GM12878 (cell line): ENCODE data around the gene RELT. TPM values are rescaled to one million over a fixed set of nuclear protein-coding genes. Genes with fewer than 3 reads are reported as not detected.

Experiments
- BHLHE40 ChIP-seq, 2 experiments: fragments of 450-650 bp in 1 of 2; IDR thresholded peaks; 2 replicates each; pipeline ENCODE4 v1.6.1; 2011 to 2017; ENCODE audit warnings: low read depth in 2 of 2, borderline replicate concordance in 1 of 2, improper control_type of control experiment in 1 of 2, low read length in 1 of 2, mild to moderate bottlenecking in 1 of 2
- CHD1 ChIP-seq: IDR thresholded peaks from 2 replicates; pipeline ENCODE4 v1.6.1; 2012; ENCODE audit warnings: low read depth, low read length, improper control_type of control experiment
- CREM ChIP-seq: IDR thresholded peaks from 2 replicates; pipeline ENCODE4 v1.6.1; 2014; ENCODE audit warnings: antibody characterized with exemption, low read depth
- CTCF ChIP-seq, 3 experiments: IDR thresholded peaks in 2 of 3; conservative IDR thresholded peaks in 1 of 3; 2 replicates each; pipeline ENCODE4 v1.5.1; 2011; ENCODE audit warnings: low read depth in 3 of 3, low read length in 3 of 3, mild to moderate bottlenecking in 3 of 3, control low read depth in 2 of 3, moderate library complexity in 2 of 3, inconsistent platforms in 1 of 3, mixed read lengths in 1 of 3; ENCODE audit not compliant: control insufficient read depth in 2 of 3, insufficient read depth in 1 of 3; ENCODE audit errors: extremely low read depth in 1 of 3
- EGR1 ChIP-seq, 2 experiments: IDR thresholded peaks; 1 replicate in 1 of 2; 2 replicates in 1 of 2; pipeline ENCODE4 v1.6.1; 2011 to 2012; ENCODE audit warnings: low read depth in 2 of 2, low read length in 2 of 2, borderline replicate concordance in 1 of 2, mild to moderate bottlenecking in 1 of 2, moderate library complexity in 1 of 2
- ELK1 ChIP-seq: IDR thresholded peaks from 2 replicates; pipeline ENCODE4 v1.6.1; 2012; ENCODE audit warnings: low read depth, low read length, improper control_type of control experiment
- FOXM1 ChIP-seq: IDR thresholded peaks from 2 replicates; pipeline ENCODE4 v1.6.1; 2012; ENCODE audit warnings: low read depth, mild to moderate bottlenecking, inconsistent platforms, low read length, moderate library complexity
- IKZF1 ChIP-seq: fragments of 450-650 bp; conservative IDR thresholded peaks from 2 replicates; pipeline ENCODE4 v1.6.1; 2017; ENCODE audit warnings: antibody characterized with exemption, mild to moderate bottlenecking
- JUND ChIP-seq: IDR thresholded peaks from 2 replicates; pipeline ENCODE4 v1.6.1; 2012; ENCODE audit warnings: low read depth, mild to moderate bottlenecking, low read length, improper control_type of control experiment, moderate library complexity
- LARP7 ChIP-seq: fragments of 450-650 bp; IDR thresholded peaks from 2 replicates; pipeline ENCODE4 v1.6.1; 2017; ENCODE audit warnings: mild to moderate bottlenecking
- MXI1 ChIP-seq: fragments of 150-350 bp; IDR thresholded peaks from 2 replicates; pipeline ENCODE4 v1.6.1; 2011; ENCODE audit warnings: low read depth, mild to moderate bottlenecking, inconsistent platforms, low read length, improper control_type of control experiment
- MYB ChIP-seq: fragments of 150-350 bp; IDR thresholded peaks from 2 replicates; pipeline ENCODE4 v1.6.1; 2014; ENCODE audit warnings: mild to moderate bottlenecking, low read depth, low read length, borderline replicate concordance
- NR2C1 ChIP-seq: fragments of 450-650 bp; IDR thresholded peaks from 2 replicates; pipeline ENCODE4 v1.6.1; 2017; ENCODE audit warnings: antibody characterized with exemption, mild to moderate bottlenecking, moderate library complexity
- NRF1 ChIP-seq: conservative IDR thresholded peaks from 2 replicates; pipeline ENCODE4 v1.6.1; 2011; ENCODE audit warnings: mild to moderate bottlenecking, low read depth, low read length, improper control_type of control experiment
- POLR2AphosphoS2 ChIP-seq: IDR thresholded peaks from 2 replicates; pipeline ENCODE4 v1.6.1; 2011; ENCODE audit warnings: low read depth, mild to moderate bottlenecking, low read length, improper control_type of control experiment, moderate library complexity
- RAD21 ChIP-seq: IDR thresholded peaks from 2 replicates; pipeline ENCODE4 v1.6.1; 2011; ENCODE audit warnings: mild to moderate bottlenecking, low read depth, low read length, moderate library complexity; ENCODE audit not compliant: insufficient read depth
- RAD51 ChIP-seq: fragments of 450-650 bp; IDR thresholded peaks from 2 replicates; pipeline ENCODE4 v1.6.1; 2016; ENCODE audit warnings: moderate library complexity, mild to moderate bottlenecking, inconsistent platforms
- RB1 ChIP-seq: fragments of 450-650 bp; formaldehyde crosslinking; IDR thresholded peaks from 2 replicates; pipeline ENCODE4 v1.6.1; 2017; ENCODE audit warnings: mild to moderate bottlenecking, borderline replicate concordance
- SP1 ChIP-seq: IDR thresholded peaks from one replicate; pipeline ENCODE4 v1.6.1; 2011; ENCODE audit warnings: low read depth, low read length
- ZNF217 ChIP-seq: fragments of 450-650 bp; IDR thresholded peaks from 2 replicates; pipeline ENCODE4 v1.6.1; 2017; ENCODE audit warnings: antibody characterized with exemption, mild to moderate bottlenecking
- polyA plus RNA-seq, 11 experiments: library from polyadenylated mRNA; depleted of rRNA in 4 of 11; unstranded in 6 of 11; stranded (reverse) in 5 of 11; fragments of >200 nt; fragmentation: Nextera tagmentation in 4 of 11; fragmentation: Illumina TruSeq in 1 of 11; extraction: Ambion mirVana in 4 of 11; extraction: Trizol in 1 of 11; gene quantifications; 1 replicate in 1 of 11; 2 replicates in 10 of 11; pipeline versions ENCODE4 v1.2.1 to v1.2.3, GENCODE V29; 2011 to 2016; ENCODE audit warnings: inconsistent platforms in 2 of 11, missing spikeins in 2 of 11, low read depth in 1 of 11
- total RNA-seq, 4 experiments: library from RNA; depleted of rRNA in 3 of 4; stranded (reverse); fragments of >200 nt in 3 of 4; fragmentation: Illumina TruSeq in 1 of 4; extraction: Trizol in 1 of 4; gene quantifications; 2 replicates each; pipeline versions ENCODE4 v1.2.1 to v1.2.3, GENCODE V29; 2013 to 2021
- TF ChIP-seq, protein P1 (sequence below): IDR thresholded peaks from 2 replicates; pipeline ENCODE4 v1.6.1; 2012; ENCODE audit warnings: mild to moderate bottlenecking, low read depth, low read length
- TF ChIP-seq, protein P2 (sequence below): fragments of 450-650 bp; IDR thresholded peaks from 2 replicates; pipeline ENCODE4 v1.6.1; 2014; ENCODE audit warnings: mild to moderate bottlenecking

The RELT gene
- total and polyA plus RNA-seq, 10 of the 15 experiments (the other 5 are each of a cell fraction or from before 2014, with no cell fraction given): 1.2 to 28.5 (median 10.8) TPM

DNA sequence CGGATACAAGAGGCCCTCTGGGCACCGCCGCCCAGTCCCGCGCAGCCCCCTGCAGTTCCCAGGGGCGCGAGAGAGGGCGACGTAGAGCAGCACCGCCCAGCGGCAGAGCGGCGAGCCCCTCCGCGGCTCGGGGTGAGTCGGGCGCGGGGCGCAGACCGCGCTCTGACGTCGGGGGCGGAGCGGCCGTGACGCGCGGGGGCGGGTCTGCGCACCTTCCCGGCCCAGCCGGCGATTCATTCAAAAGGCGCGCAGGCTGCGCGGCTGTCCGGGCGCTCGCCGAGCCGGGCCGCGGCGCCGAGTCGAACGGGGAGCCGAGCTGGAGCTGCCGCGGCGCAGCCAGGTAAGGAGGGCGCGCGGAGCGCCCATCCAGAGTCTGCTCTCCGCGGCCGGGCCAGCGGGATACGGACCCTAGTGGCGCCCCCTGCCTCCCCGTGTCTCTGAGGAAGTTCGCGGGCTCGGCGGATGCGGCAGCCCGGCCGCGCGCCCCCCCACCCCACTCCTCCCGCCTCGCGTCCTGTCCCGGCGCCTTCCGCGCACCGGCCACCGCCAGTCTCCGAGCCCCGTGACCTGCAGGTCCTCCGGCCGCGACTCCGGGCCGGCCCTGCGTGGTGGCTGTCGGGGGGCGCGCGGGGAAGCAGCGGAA is at the start of gene RELT (continued):
- TF ChIP-seq RAD51: no peak
- 0 out of 2 replicates have a peak, but pooled peaks have one; percentile 31 for TF ChIP-seq CHD1
- peak; percentile 67; the same call in 1 of the 2 replicates for TF ChIP-seq ZNF217
- TF ChIP-seq RB1: peak; percentile 90; the same call in 1 of the 2 replicates
- peak; percentile 55; the same call in 1 of the 2 replicates for TF ChIP-seq CREM
- TF ChIP-seq SP1: peak; percentile 63
- peak; percentile 85 for TF ChIP-seq POLR2AphosphoS2
- TF ChIP-seq JUND: 0 out of 2 replicates have a peak, but pooled peaks have one; percentile 47
- peak; percentile 53; the same call in 1 of the 2 replicates for TF ChIP-seq NR2C1
- 0 out of 2 replicates have a peak, but pooled peaks have one; percentile 23 for TF ChIP-seq ELK1
- TF ChIP-seq IKZF1: peak; percentile 84
- peak; percentile 38 to 72; a peak in 3 of 4 replicates for TF ChIP-seq BHLHE40 (IDR thresholded peaks at IDR 0.05; ENCODE audit: borderline replicate concordance in 1 of 2, low read depth in 2 of 2, low read length in 1 of 2)
- peak; percentile 54 for TF ChIP-seq RAD21
- TF ChIP-seq EGR1 (IDR thresholded peaks at IDR 0.05; ENCODE audit: borderline replicate concordance in 1 of 2, low read depth in 2 of 2, low read length in 2 of 2): peak in 1 of 2 experiments; percentile 91; a peak in 2 of 3 replicates
- peak; percentile 92 for TF ChIP-seq LARP7
- TF ChIP-seq NRF1: peak; percentile 42
- TF ChIP-seq, protein P1, sequence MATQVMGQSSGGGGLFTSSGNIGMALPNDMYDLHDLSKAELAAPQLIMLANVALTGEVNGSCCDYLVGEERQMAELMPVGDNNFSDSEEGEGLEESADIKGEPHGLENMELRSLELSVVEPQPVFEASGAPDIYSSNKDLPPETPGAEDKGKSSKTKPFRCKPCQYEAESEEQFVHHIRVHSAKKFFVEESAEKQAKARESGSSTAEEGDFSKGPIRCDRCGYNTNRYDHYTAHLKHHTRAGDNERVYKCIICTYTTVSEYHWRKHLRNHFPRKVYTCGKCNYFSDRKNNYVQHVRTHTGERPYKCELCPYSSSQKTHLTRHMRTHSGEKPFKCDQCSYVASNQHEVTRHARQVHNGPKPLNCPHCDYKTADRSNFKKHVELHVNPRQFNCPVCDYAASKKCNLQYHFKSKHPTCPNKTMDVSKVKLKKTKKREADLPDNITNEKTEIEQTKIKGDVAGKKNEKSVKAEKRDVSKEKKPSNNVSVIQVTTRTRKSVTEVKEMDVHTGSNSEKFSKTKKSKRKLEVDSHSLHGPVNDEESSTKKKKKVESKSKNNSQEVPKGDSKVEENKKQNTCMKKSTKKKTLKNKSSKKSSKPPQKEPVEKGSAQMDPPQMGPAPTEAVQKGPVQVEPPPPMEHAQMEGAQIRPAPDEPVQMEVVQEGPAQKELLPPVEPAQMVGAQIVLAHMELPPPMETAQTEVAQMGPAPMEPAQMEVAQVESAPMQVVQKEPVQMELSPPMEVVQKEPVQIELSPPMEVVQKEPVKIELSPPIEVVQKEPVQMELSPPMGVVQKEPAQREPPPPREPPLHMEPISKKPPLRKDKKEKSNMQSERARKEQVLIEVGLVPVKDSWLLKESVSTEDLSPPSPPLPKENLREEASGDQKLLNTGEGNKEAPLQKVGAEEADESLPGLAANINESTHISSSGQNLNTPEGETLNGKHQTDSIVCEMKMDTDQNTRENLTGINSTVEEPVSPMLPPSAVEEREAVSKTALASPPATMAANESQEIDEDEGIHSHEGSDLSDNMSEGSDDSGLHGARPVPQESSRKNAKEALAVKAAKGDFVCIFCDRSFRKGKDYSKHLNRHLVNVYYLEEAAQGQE: peak; percentile 29; the same call in 1 of the 2 replicates
- no peak for TF ChIP-seq FOXM1
- TF ChIP-seq, protein P2, sequence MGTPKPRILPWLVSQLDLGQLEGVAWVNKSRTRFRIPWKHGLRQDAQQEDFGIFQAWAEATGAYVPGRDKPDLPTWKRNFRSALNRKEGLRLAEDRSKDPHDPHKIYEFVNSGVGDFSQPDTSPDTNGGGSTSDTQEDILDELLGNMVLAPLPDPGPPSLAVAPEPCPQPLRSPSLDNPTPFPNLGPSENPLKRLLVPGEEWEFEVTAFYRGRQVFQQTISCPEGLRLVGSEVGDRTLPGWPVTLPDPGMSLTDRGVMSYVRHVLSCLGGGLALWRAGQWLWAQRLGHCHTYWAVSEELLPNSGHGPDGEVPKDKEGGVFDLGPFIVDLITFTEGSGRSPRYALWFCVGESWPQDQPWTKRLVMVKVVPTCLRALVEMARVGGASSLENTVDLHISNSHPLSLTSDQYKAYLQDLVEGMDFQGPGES: peak; percentile 44; the same call in 1 of the 2 replicates
- peak; percentile 88 to 95 (median 90) for TF ChIP-seq CTCF (IDR thresholded peaks at IDR 0.05 in 2 of 3, conservative IDR thresholded peaks at IDR 0.05 in 1 of 3; ENCODE audit: control insufficient read depth in 2 of 3, extremely low read depth in 1 of 3, insufficient read depth in 1 of 3, low read depth in 3 of 3, low read length in 3 of 3)
- TF ChIP-seq MXI1: peak; percentile 19; the same call in 1 of the 2 replicates
- TF ChIP-seq MYB: no peak
